OCI-LY7 (cell line): ENCODE data around the gene GRAP. TPM values are rescaled to one million over a fixed set of nuclear protein-coding genes. Genes with fewer than 3 reads are reported as not detected.
"Not testable (repeated sequence)": the region's sequence is repeated elsewhere in the genome, so short reads cannot be mapped to it uniquely, and the experiment has no call there.

ENCODE experiments used
- BruUV-seq: library from RNA; stranded (reverse); fragments of 400-500 nt; replicated peaks from 2 replicates; lab custom pipeline; 2021; lab: Mats Ljungman, UMichigan
- CTCF ChIA-PET: fragments of 300-600 bp; sonication (Branson Sonifier 250); formaldehyde crosslinking; loops from one replicate; lab custom pipeline; 2022; ENCODE audit warnings: antibody characterized with exemption; ENCODE audit not compliant: unreplicated experiment; lab: Charles Lee
- POLR2A ChIA-PET: fragments of 300-600 bp; sonication (Branson Sonifier 250); formaldehyde crosslinking; loops from one replicate; lab custom pipeline; 2022; ENCODE audit warnings: antibody characterized with exemption; lab: Charles Lee
- DNase-seq: peaks from one replicate; pipeline ENCODE4 v3.0.0-alpha.2; 2015; ENCODE audit warnings: low spot score
- H2AFZ ChIP-seq: fragments of 200-600 bp; sonication (generic), shearing (Covaris generic); 2 replicates; pipeline ENCODE4 v1.6.1; 2014; ENCODE audit warnings: mild to moderate bottlenecking, antibody characterized with exemption, low read length, moderate library complexity
- H3K27ac ChIP-seq: fragments of 200-600 bp; sonication (generic); 2 replicates; pipeline ENCODE4 v1.5.1; 2014; ENCODE audit warnings: mixed run types, low read depth, mild to moderate bottlenecking, moderate library complexity, low read length, inconsistent platforms; ENCODE audit not compliant: poor library complexity, severe bottlenecking
- H3K36me3 ChIP-seq: fragments of 200-600 bp; sonication (generic); 2 replicates; pipeline ENCODE4 v1.6.1; 2014; ENCODE audit warnings: mild to moderate bottlenecking, antibody characterized with exemption, low read length, moderate library complexity, mixed read lengths; ENCODE audit not compliant: insufficient read depth
- H3K4me1 ChIP-seq: fragments of 200-600 bp; sonication (generic); 2 replicates; pipeline ENCODE4 v1.5.1; 2014; ENCODE audit warnings: mild to moderate bottlenecking, low read length; ENCODE audit not compliant: insufficient read depth, poor library complexity, severe bottlenecking
- H3K4me2 ChIP-seq: fragments of 200-600 bp; sonication (generic); 2 replicates; pipeline ENCODE4 v1.6.1; 2014; ENCODE audit warnings: mild to moderate bottlenecking, low read length
- H3K4me3 ChIP-seq: fragments of 200-600 bp; sonication (generic); 2 replicates; pipeline ENCODE4 v1.5.1; 2014; ENCODE audit warnings: mild to moderate bottlenecking, low read depth, low read length; ENCODE audit not compliant: poor library complexity, severe bottlenecking
- H3K79me2 ChIP-seq: fragments of 200-600 bp; sonication (generic); 2 replicates; pipeline ENCODE4 v1.6.1; 2016; ENCODE audit warnings: low read depth, mild to moderate bottlenecking, low read length, moderate library complexity, mixed read lengths; ENCODE audit not compliant: insufficient read depth
- H3K9me2 ChIP-seq: fragments of 200-600 bp; sonication (generic); 2 replicates; pipeline ENCODE4 v1.6.1; 2016; ENCODE audit warnings: mild to moderate bottlenecking, low read length, mixed read lengths; ENCODE audit not compliant: insufficient read depth
- H3K9me3 ChIP-seq: fragments of 200-600 bp; sonication (generic); 2 replicates; pipeline ENCODE4 v1.6.1; 2014; ENCODE audit warnings: mild to moderate bottlenecking, mixed run types, low read length, mixed read lengths
- H4K20me1 ChIP-seq: fragments of 200-600 bp; sonication (generic); 2 replicates; pipeline ENCODE4 v1.6.1; 2014; ENCODE audit warnings: mild to moderate bottlenecking, antibody characterized with exemption, low read length, moderate library complexity, mixed read lengths; ENCODE audit not compliant: insufficient read depth
- intact Hi-C: fragments of 100-400 bp; cut with micrococcal nuclease; formaldehyde crosslinking; loops from one replicate; pipeline ENCODE4 v1.10.0; 2022; ENCODE audit not compliant: unreplicated experiment
- total RNA-seq, 2 experiments: library from RNA; depleted of rRNA in 1 of 2; stranded (reverse); fragments of >200 nt in 1 of 2; shearing (Covaris generic) in 1 of 2; gene quantifications; 2 replicates each; pipeline ENCODE4 v1.2.3, GENCODE V29; 2014 to 2022

The GRAP gene
- total RNA-seq, 2 experiments from 2014 or later = 154 to 221 TPM

DNA sequence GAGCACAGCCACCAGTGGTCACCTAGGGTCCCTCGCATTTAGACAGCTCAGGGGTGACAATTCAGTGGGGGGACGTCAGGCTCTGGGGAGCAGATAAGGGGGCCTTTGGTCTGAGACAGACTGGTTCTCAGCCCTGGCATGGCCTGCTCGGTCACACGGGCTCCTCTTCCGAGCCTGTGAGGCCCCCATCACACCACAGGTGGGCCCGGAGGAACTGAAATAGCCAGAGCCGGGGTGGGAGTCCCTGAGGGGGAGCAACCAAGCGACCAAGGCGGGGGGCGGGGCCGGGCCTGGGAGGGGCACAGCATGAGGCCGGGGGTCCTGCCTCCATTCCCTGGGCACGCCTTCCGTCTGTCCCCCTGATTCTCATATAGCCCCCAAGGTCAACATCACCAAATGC, 4.4 kb downstream of the GRAP start:
- H2AFZ ChIP-seq, H3K79me2 ChIP-seq, POLR2A ChIA-PET, H3K4me2 ChIP-seq, H3K9me3 ChIP-seq, intact Hi-C loops, H4K20me1 ChIP-seq, DNase-seq, H3K4me3 ChIP-seq, H3K4me1 ChIP-seq, H3K27ac ChIP-seq, BruUV-seq, H3K36me3 ChIP-seq, H3K9me2 ChIP-seq, CTCF ChIA-PET: not testable (repeated sequence)

DNA sequence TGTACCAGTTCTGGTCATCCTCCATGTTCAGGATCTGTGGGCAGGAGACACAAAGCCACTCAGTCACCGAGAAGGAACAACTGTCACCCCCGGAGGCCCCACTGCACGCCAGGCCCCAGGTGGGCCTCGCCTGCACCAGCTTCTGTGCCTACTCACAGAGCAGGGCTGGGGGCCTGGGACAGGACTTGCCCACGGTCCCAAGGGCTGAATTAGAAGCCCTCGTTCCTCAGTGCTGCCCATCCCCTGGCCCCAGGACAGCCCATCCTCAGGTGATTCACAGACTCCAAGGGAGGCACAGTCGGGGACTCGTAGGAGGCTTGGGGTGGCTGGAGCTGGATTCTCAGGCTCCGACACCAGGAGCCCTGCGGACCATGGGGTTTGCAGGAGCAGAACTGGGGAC, 4.9 kb downstream of the GRAP start:
- H2AFZ ChIP-seq, CTCF ChIA-PET, POLR2A ChIA-PET, H3K4me1 ChIP-seq, H3K36me3 ChIP-seq, H3K4me2 ChIP-seq, H3K9me3 ChIP-seq, DNase-seq, H3K9me2 ChIP-seq, H3K4me3 ChIP-seq, H3K79me2 ChIP-seq, H4K20me1 ChIP-seq, intact Hi-C loops, BruUV-seq: not testable (repeated sequence)
- H3K27ac ChIP-seq = peak overlapping the region; percentile 67

DNA sequence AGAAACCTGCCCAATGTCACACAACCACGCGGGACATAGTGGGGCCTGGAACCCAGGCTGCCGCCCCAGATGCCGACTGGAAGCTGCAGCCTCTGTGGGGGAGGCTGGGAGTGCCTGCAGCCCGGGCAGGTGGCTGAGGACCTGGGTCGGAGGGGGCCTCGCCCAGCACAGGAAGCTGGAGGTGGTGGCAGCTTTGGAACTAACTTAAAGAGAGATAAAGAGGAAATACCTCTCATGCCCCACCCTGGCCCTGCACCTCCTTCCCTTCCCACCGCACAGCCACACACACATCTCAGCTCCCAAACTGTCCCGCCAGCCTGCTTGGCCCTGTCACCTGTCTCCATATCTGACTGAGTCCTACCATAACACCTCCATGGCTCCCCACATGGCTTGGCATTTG, 6.4 kb downstream of the GRAP start:
- H3K9me3 ChIP-seq, POLR2A ChIA-PET, H3K4me3 ChIP-seq, H2AFZ ChIP-seq, H3K36me3 ChIP-seq, BruUV-seq, intact Hi-C loops, CTCF ChIA-PET, H3K79me2 ChIP-seq, H3K4me1 ChIP-seq, H4K20me1 ChIP-seq, H3K27ac ChIP-seq, H3K9me2 ChIP-seq, DNase-seq, H3K4me2 ChIP-seq: not testable (repeated sequence)

DNA sequence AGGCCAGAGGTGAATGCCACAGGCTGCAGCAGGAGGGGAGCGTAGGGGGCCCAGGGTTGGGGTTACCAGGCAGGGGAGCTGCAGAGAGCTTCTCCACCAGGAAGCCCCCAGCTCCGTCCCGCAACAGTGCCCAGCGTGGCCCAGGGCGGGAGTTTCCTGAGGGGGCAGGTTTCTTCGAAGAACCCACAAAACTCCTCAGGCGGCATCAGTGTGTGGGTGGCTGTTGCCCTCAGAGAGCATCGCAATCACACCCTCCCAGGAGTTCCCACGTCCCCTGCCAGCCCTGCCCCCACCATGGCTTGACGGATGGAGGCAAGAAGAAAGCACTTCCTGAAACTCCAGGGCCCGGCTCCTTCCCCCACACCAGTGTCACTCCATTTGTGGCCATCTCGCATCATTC, 8.0 kb downstream of the GRAP start:
- BruUV-seq, H3K4me1 ChIP-seq, intact Hi-C loops, H3K9me2 ChIP-seq, H3K36me3 ChIP-seq, H2AFZ ChIP-seq, H3K4me3 ChIP-seq, H3K9me3 ChIP-seq, H4K20me1 ChIP-seq, DNase-seq, POLR2A ChIA-PET, CTCF ChIA-PET, H3K79me2 ChIP-seq, H3K27ac ChIP-seq, H3K4me2 ChIP-seq: not testable (repeated sequence)

DNA sequence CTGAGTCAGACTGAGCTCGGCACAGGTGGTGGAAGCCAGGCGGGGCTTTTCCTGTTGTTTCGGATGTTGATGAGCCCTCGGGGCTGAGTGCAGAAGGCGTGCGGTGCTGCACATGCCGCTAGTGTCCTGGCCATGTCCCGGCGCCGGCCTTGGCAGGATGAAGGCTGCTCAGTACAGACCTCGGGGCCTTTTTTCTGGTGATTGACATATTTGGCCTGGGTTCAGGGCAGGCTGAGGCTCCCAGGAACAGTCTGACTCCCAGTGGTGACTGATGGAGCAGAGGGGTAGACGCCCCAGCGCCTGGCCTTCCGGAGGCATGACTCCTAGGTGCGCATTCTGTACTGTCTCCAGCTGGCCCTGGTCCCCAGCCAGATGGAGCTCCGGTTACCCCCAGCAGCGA, 8.8 kb downstream of the GRAP start:
- H3K9me3 ChIP-seq, H3K4me1 ChIP-seq, H3K4me2 ChIP-seq, DNase-seq, BruUV-seq, intact Hi-C loops, CTCF ChIA-PET, H3K79me2 ChIP-seq, POLR2A ChIA-PET, H3K36me3 ChIP-seq, H3K9me2 ChIP-seq, H3K27ac ChIP-seq, H2AFZ ChIP-seq, H4K20me1 ChIP-seq, H3K4me3 ChIP-seq: not testable (repeated sequence)

DNA sequence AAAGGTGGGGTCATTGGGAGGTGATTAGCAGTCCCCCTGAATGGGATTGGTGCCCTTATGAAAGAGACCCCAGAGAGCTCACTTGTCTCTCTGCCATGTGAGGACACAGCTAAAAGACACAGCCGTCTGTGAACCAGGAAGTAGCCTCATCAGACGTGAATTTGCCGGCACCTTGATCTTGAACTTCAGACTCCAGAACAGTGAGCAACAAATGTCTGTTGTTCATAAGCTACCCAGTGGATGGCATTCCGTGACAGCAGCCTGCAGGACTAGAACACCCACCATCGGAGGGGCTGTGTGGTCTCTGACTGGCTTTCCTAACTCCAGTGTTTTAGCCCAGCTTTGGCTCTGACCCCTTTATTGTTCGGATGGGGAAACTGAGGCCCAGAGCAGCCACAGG, 9.2 kb downstream of the GRAP start:
- POLR2A ChIA-PET, H3K9me3 ChIP-seq, H3K4me2 ChIP-seq, H3K79me2 ChIP-seq, H3K9me2 ChIP-seq, intact Hi-C loops, H2AFZ ChIP-seq, H3K4me3 ChIP-seq, DNase-seq, H3K36me3 ChIP-seq, H4K20me1 ChIP-seq, H3K4me1 ChIP-seq, CTCF ChIA-PET: not testable (repeated sequence)
- H3K27ac ChIP-seq = peak overlapping the region; percentile 74
- TSS peak; percentile 64 for BruUV-seq

DNA sequence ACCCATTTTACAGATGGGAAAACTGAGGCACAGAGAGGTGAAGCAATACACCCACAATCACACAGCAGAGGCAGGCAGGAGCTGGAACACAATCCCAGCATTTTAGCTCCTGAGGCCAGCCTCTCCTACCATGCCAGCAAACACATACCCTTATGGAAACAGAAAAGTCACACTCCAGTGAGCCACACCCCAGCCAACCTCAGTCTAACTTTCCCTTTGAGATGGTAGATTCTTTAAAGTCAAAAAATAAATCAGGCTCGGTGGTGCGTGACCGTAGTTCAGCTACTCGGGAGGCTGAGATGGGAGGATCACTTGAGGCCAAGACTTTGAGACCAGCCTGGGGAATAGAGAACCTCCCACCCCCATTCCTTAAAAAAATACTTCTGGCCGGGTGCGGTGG, 10.6 kb downstream of the GRAP start:
- CTCF ChIA-PET, H3K4me2 ChIP-seq, intact Hi-C loops, H3K4me3 ChIP-seq, DNase-seq, H2AFZ ChIP-seq, POLR2A ChIA-PET, BruUV-seq, H4K20me1 ChIP-seq, H3K36me3 ChIP-seq, H3K4me1 ChIP-seq, H3K9me3 ChIP-seq, H3K27ac ChIP-seq, H3K9me2 ChIP-seq, H3K79me2 ChIP-seq: not testable (repeated sequence)
